Measurements from ENCODE around the gene ZNF683.

- no peak for TF ChIP-seq POLR2A (IDR thresholded peaks at IDR 0.05)
- TF ChIP-seq, protein P1, sequence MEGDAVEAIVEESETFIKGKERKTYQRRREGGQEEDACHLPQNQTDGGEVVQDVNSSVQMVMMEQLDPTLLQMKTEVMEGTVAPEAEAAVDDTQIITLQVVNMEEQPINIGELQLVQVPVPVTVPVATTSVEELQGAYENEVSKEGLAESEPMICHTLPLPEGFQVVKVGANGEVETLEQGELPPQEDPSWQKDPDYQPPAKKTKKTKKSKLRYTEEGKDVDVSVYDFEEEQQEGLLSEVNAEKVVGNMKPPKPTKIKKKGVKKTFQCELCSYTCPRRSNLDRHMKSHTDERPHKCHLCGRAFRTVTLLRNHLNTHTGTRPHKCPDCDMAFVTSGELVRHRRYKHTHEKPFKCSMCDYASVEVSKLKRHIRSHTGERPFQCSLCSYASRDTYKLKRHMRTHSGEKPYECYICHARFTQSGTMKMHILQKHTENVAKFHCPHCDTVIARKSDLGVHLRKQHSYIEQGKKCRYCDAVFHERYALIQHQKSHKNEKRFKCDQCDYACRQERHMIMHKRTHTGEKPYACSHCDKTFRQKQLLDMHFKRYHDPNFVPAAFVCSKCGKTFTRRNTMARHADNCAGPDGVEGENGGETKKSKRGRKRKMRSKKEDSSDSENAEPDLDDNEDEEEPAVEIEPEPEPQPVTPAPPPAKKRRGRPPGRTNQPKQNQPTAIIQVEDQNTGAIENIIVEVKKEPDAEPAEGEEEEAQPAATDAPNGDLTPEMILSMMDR (IDR thresholded peaks at IDR 0.05): no peak
Measured at GRCh38 chr1:26359981-26360806, 12.4 kb downstream of the ZNF683 start.

Measured in right lobe of liver (tissue), 4 donors.